Fibroblast of lung (primary cell): ENCODE data around the gene DIAPH3.

Experiments used
- EZH2 ChIP-seq: IDR thresholded peaks from 2 replicates; pipeline ENCODE4 v1.5.1; 2012; ENCODE audit warnings: low read length, control low read depth, mild to moderate bottlenecking; ENCODE audit errors: missing control alignments
- TF ChIP-seq, protein P1 (sequence below), 2 donors: IDR thresholded peaks in 1 of 2; conservative IDR thresholded peaks in 1 of 2; 1 replicate in 1 of 2; 2 replicates in 1 of 2; pipeline ENCODE4 v1.5.1; 2011 to 2012; ENCODE audit warnings: low read length in 2 of 2, control low read depth in 1 of 2, inconsistent platforms in 1 of 2, low read depth in 1 of 2, mild to moderate bottlenecking in 1 of 2

DNA sequence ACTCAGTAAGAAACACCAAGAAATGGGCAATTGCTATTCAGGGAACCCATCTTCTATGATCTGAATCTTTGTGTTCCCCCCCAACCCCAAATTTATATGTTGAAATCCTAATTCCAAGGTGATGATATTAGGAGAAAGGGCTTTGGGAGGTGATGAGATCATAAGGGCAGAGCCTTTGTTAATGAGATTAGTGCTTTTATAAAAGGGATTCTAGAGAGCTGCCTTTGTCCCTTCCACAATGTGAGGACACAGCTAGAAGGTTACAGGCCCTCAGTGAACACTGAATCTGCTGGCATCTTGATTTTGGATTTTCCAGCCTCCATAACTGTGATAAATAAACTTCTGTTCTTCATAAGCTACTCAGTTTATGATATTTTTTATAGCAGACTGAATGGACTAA is 376.0 kb downstream of the DIAPH3 start:
- TF ChIP-seq EZH2 = no peak
- TF ChIP-seq, protein P1, sequence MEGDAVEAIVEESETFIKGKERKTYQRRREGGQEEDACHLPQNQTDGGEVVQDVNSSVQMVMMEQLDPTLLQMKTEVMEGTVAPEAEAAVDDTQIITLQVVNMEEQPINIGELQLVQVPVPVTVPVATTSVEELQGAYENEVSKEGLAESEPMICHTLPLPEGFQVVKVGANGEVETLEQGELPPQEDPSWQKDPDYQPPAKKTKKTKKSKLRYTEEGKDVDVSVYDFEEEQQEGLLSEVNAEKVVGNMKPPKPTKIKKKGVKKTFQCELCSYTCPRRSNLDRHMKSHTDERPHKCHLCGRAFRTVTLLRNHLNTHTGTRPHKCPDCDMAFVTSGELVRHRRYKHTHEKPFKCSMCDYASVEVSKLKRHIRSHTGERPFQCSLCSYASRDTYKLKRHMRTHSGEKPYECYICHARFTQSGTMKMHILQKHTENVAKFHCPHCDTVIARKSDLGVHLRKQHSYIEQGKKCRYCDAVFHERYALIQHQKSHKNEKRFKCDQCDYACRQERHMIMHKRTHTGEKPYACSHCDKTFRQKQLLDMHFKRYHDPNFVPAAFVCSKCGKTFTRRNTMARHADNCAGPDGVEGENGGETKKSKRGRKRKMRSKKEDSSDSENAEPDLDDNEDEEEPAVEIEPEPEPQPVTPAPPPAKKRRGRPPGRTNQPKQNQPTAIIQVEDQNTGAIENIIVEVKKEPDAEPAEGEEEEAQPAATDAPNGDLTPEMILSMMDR (conservative IDR thresholded peaks at IDR 0.05 in 1 of 2, IDR thresholded peaks at IDR 0.05 in 1 of 2; ENCODE audit: low read depth in 1 of 2, low read length in 2 of 2) = no peak
